Vagina (tissue), 2 donors: ENCODE results near the gene SETD4.

Experiments
- CTCF ChIP-seq, 3 experiments: fragments of 450-650 bp in 2 of 3; fragments of 200-600 bp in 1 of 3; sonication (generic) in 1 of 3; IDR thresholded peaks; one replicate each; pipeline ENCODE4 v1.5.1; 2017 to 2019; ENCODE audit warnings: antibody characterized with exemption in 3 of 3, mild to moderate bottlenecking in 2 of 3, moderate library complexity in 2 of 3
- POLR2AphosphoS5 ChIP-seq, 2 donors: sonication (generic); formaldehyde crosslinking; IDR thresholded peaks; one replicate each; pipeline ENCODE4 v1.9.0; 2017; ENCODE audit warnings: antibody characterized with exemption in 2 of 2, mild to moderate bottlenecking in 2 of 2, low read depth in 1 of 2; ENCODE audit not compliant: insufficient read depth in 1 of 2

- TF ChIP-seq POLR2AphosphoS5 (IDR thresholded peaks at IDR 0.05; ENCODE audit: insufficient read depth in 1 of 2, low read depth in 1 of 2) (no peak), CTCF (IDR thresholded peaks at IDR 0.05) (no peak)
These were observed 55.9 kb downstream of the SETD4 start for GRCh38 chr21:36004441-36004840.
